Brain microvascular endothelial cell (primary cell): Measurements from ENCODE around the gene PPARG.

Experiments used
- DNase-seq: peaks from one replicate; pipeline ENCODE4 v3.0.0-alpha.2; 2020
- H3K27ac ChIP-seq: fragments of 250-450 bp; sonication (Bioruptor Pico); 2 replicates; pipeline ENCODE4 v1.5.1; 2020; ENCODE audit warnings: mild to moderate bottlenecking, moderate library complexity
- H3K27me3 ChIP-seq: fragments of 250-450 bp; sonication (Bioruptor Pico); replicated peaks from 2 replicates; pipeline ENCODE4 v1.5.1; 2020; ENCODE audit warnings: mild to moderate bottlenecking
- H3K36me3 ChIP-seq: fragments of 250-450 bp; sonication (Bioruptor Pico); replicated peaks from 2 replicates; pipeline ENCODE4 v1.5.1; 2020; ENCODE audit warnings: mild to moderate bottlenecking
- H3K4me3 ChIP-seq: 2 replicates; pipeline ENCODE4 v1.5.1; 2011; ENCODE audit warnings: low read depth, mild to moderate bottlenecking, control low read depth, low read length, moderate library complexity
- CTCF ChIP-seq: IDR thresholded peaks from 2 replicates; pipeline ENCODE4 v1.5.1; 2011; ENCODE audit warnings: low read depth, mild to moderate bottlenecking, moderate library complexity, low read length, control low read depth, inconsistent platforms; ENCODE audit errors: missing control alignments
- in situ Hi-C: cut with HindIII; loops from 2 replicates; pipeline ENCODE4 v1.10.0; 2017; ENCODE audit warnings: low sequenced_read_pairs, low pct_ligation_motif_present

PPARG gene

GRCh38 chr3:12449889-12450682 lies 161.2 kb downstream of the PPARG start:
- in situ Hi-C loops: loop anchor here (25.0 kb wide), 1 partner anchor 263 kb away; no protein-coding TSS in a partner anchor
- no peak overlapping the region for H3K4me3 ChIP-seq
- DNase-seq: no peak
- no peak overlapping the region for H3K27ac ChIP-seq
- no peaks in the 10 kb centered on the region for H3K27me3 ChIP-seq
- no peak for TF ChIP-seq CTCF
- no peaks in the 10 kb centered on the region for H3K36me3 ChIP-seq

- no peak for TF ChIP-seq CTCF
- no peak for DNase-seq
- in situ Hi-C loops: loop anchor here (25.0 kb wide), 1 partner anchor 264 kb away; no protein-coding TSS in a partner anchor
- no peak overlapping the region for H3K27ac ChIP-seq
- H3K36me3 ChIP-seq: no peaks in the 10 kb centered on the region
- H3K4me3 ChIP-seq: no peak overlapping the region
- H3K27me3 ChIP-seq: no peaks in the 10 kb centered on the region
Measured at GRCh38 chr3:12451481-12451880, 162.6 kb downstream of the PPARG start.

GRCh38 chr3:12451960-12452359 lies 163.1 kb downstream of the PPARG start:
- H3K27me3 ChIP-seq: no peaks in the 10 kb centered on the region
- no peak for TF ChIP-seq CTCF
- in situ Hi-C loops: loop anchor here (25.0 kb wide), 1 partner anchor 265 kb away; no protein-coding TSS in a partner anchor
- no peak overlapping the region for H3K27ac ChIP-seq
- no peaks in the 10 kb centered on the region for H3K36me3 ChIP-seq
- no peak overlapping the region for H3K4me3 ChIP-seq
- DNase-seq: no peak

GRCh38 chr3:12452361-12453330 lies 163.8 kb downstream of the PPARG start:
- in situ Hi-C loops: loop anchor here (25.0 kb wide), 1 partner anchor 265 kb away; no protein-coding TSS in a partner anchor
- no peak overlapping the region for H3K27ac ChIP-seq
- no peaks in the 10 kb centered on the region for H3K36me3 ChIP-seq
- no peak for DNase-seq
- no peak overlapping the region for H3K4me3 ChIP-seq
- TF ChIP-seq CTCF: no peak
- H3K27me3 ChIP-seq: no peaks in the 10 kb centered on the region

GRCh38 chr3:12454076-12454815 lies 165.4 kb downstream of the PPARG start:
- TF ChIP-seq CTCF: peak; percentile 18
- DNase-seq: peak; percentile 18
- no peaks in the 10 kb centered on the region for H3K36me3 ChIP-seq
- no peak overlapping the region for H3K4me3 ChIP-seq
- H3K27me3 ChIP-seq: no peaks in the 10 kb centered on the region
- in situ Hi-C loops: loop anchor here (25.0 kb wide), 1 partner anchor 267 kb away; no protein-coding TSS in a partner anchor
- H3K27ac ChIP-seq: no peak overlapping the region
